HG03175 (cell line): ENCODE measurements around the gene RXRA.
"Not testable (repeated sequence)": the region's sequence is repeated elsewhere in the genome, so short reads cannot be mapped to it uniquely, and the experiment has no call there.

Experiments used
- ATAC-seq: cut with Tn5 transposase; IDR thresholded peaks from one replicate; pipeline ENCODE4 v1.9.1; 2021; ENCODE audit warnings: mild to moderate bottlenecking, moderate library complexity; ENCODE audit not compliant: unreplicated experiment

Gene RXRA

DNA sequence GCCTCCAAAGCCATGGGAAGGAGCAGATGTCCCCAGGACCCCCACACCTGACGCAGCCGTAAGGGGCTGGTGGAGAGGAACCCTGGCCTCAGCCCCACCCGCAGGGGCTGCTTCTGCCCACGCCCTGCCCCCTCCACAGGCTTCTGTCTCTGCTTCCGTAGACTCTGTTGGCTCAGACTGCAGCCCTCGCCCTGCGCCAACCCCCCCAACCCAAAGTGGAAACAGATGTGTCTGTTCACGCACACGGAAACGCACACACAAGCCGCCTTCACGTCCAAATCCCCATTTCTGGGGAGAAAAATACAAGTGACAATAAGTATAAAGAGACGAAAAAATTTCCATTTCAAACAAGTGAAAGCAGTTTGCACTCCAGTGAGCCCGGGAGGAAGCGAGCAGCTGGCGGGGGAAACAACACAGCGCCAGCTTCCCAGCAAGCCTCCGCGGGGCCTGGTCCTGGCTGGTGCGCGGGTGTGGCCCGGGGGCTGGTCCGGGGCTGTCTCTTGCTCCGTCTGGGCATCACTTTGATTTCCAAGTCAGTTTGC lies 32.6 kb upstream of the RXRA start:
- no peak for ATAC-seq

DNA sequence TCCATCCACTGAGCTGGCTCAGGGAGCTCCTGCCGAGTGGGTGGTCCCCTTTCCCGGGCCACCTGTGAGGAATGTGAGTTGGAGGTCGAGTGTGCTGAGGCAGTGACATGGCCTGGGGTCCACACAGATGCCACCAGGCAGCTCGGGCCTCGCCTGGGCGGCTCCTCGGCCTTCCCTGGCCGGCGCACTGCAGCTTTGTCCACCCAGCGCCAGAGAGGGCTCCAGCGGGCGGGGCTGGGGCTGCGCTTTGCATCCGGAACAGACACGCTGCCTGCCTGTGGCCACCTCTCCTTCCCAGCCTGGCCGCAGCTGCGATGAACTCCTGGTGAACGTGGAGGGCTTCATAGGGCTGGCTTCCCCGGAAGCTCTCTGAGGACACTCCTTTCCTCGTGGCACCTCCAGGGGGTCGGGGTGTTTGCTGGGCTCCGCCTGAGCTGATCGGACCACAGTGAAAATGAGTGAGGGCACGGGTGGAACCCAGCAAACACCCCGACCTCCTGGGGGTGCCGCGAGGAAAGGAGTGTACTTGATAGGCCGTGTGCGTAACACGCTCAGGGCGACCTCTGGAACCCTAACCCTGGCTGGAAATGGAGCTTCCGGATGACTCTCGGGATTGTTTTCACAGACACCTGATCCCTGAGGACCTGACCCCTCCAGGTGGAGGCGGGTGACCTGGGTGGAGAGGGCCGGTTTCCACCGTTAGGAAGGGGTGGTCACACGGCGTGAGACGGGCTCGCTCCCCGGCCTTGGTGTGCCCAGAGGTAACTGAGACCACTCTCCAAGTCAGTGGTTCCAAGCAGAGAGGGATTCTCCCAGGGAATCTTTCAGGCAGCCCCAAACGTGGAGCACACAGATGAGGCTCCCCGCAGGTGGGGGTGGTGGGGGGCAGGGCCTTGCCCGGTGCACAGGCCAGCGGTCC lies 31.8 kb upstream of the RXRA start:
- no peak for ATAC-seq

DNA sequence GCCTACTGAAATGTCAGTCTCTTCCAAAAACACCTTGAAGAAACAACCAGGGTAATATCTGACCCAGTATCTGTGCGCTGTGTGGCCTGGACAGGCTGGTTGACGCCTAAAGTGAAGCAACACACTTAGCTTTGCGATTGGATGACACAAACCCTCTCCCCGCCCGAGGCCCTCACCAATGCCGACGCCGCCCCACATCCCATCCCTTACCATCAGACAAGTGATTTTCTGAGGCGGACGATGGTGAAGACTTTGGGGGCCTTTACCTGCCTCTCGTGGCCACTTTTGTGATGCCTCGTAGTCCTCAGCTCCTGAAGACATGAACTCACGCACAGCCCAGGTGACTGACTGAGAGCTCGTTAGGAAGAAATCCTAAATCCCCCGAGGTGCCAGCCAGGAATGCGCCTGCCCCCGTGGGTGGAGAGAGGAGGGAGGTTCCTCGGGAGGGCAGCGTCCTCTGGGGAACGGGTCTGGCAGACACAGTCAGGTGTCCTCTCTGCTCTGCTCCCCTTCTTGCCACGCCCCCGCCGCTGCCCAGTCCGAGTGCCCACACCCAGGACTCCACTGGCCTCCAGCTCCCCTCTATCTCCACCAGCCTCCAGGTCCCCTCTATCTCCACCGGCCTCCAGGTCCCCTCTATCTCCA lies 31.0 kb upstream of the RXRA start:
- ATAC-seq: no peak

DNA sequence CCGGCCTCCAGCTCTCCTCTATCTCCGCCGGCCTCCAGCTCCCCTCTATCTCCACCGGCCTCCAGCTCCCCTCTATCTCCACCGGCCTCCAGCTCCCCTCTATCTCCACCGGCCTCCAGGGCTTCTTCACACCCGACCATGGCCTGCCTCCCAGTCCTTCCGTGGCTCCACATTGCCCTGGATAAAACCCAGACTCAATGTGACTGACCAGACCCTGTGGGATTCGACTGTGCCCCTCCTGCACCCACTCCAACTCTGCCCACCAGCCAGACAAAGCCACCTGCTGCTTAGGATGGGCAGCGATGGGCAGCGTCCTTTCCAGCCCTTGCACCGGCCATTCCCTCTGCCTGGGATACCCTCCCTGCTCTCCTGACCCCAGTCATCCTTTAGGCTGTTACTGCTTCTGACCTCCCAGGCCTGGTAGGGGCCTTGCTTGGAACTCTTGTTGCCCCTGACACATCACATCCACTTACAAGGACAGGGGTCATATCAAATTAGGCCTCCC lies 30.5 kb upstream of the RXRA start:
- no peak for ATAC-seq

DNA sequence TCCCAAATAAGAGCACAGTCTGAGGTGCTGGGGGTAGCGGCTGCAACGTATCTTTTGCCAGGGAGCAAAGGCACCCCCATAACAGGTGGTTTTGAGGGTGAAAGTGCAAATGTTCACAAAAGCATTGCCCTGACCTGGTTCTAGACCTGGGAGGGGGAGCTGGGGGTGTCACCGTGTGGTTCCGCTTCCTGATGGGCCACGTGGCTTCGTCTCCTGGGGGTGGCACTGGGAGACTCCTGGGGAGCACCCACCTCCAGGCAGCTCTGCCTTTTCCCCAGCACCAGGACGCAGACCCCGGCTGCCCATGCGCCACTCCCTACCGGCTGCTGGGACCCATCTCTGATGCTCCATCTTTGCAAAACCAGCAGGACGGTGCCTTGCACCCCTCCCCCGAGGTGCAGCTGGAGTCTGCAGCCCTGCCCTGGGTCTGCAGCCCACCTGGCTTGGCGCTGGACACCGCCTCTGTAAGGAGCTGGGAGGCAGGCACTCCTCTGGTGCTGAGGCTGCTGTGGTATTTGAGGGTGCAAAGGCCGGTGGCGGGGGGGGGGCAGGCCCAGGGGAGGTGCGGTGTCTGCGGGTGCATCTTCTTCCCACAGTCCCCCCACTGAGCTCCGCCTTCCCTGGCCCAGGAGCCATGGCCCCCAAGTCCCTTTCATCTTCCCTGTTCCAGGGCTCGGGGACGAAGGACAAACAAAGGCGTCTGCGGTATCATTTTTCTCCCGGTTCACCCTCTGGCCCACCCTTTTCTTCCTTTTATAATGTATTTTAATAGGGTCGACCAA lies 29.8 kb upstream of the RXRA start:
- no peak for ATAC-seq

DNA sequence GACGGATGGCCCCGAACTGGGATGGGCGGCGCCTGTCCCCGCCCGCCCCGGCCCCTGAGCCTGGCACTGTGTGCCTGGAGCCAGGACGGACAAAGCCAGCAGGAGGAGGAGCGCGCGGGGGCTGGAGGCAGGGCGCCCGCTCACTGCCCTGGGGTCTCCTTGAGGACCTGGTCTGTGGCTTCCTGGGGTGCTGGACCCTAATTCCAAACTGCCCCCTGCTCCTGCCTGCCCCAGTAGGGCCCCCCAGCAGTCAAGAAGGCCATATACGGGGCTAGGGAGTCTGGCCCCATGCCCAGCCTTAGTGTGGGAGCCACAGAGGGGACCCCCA lies 29.2 kb upstream of the RXRA start:
- ATAC-seq: no peak

DNA sequence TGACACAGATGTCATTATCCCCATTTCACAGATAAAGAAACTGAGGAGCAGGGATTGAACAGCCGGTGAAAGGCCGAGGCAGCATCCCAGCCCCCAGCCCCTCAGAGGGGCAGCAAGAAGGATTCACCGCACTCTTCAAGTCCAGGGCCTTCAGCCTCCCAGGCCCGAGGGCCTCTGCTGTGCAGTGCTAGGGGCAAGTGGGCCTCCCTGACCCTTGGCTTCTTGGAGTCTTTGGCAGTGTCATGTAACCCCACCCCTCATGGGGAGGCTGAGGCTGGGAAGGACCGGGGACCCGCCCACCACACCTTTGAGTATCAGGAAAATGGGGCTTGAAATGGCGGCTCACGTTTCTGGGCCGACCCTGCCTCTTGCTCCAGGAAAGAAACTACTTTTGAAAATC lies 28.7 kb upstream of the RXRA start:
- no peak for ATAC-seq

DNA sequence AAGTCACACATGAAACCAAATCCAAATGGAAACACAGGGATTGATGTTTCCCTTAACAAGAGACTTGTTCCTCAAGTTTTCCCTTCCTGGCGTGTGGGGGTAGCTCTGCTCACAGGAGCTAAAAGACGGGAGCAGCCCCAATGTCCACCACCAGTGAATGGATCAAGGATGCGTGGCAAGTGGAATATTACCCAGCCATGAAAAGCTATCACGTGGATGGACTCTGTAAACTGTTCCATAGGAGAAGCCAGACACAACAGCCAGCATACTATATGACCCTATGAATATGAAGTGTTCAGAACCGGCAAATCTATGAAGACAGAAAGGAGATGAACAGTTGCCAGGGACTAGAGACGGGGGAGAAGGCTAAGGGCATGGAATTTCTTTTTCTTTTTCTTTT lies 28.3 kb upstream of the RXRA start:
- ATAC-seq: no peak

DNA sequence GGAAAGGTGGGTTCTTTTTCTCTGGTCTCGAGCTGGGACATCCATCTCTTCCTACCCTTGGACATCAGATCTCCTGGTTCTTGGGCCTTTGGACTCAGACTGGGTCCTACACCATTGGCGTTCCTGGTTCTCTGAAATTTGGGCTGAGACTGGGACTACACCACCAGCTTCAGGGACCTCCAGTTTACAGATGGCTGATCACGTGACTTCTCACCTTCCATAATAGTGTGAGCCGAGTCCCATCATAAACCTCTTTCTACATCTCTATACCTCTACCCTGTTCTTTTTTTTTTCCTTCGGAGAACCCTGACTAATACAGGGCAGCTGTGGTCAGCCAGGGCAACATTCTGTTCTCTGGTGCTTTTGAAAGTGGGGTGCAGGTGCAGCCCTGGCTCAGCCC lies 27.2 kb upstream of the RXRA start:
- ATAC-seq: no peak

DNA sequence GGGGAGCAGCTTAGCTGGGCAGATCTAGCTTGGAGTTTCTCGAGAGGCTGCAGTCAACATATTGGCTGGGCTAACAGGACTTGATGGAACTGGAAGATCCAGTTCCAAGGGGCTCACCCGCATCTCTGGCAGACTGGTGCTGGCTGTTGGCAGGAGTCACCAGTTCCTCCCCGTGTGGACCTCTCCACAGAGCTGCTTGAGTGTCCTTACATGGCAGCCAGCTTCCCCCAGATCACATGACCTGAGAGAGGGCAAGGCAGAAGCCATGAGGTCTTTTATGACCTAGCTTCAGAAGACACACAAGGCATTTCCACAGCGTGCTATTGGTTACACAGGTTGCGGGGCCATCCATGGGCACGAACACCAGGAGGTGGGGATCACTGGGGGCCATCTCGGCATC lies 26.4 kb upstream of the RXRA start:
- ATAC-seq: no peak

DNA sequence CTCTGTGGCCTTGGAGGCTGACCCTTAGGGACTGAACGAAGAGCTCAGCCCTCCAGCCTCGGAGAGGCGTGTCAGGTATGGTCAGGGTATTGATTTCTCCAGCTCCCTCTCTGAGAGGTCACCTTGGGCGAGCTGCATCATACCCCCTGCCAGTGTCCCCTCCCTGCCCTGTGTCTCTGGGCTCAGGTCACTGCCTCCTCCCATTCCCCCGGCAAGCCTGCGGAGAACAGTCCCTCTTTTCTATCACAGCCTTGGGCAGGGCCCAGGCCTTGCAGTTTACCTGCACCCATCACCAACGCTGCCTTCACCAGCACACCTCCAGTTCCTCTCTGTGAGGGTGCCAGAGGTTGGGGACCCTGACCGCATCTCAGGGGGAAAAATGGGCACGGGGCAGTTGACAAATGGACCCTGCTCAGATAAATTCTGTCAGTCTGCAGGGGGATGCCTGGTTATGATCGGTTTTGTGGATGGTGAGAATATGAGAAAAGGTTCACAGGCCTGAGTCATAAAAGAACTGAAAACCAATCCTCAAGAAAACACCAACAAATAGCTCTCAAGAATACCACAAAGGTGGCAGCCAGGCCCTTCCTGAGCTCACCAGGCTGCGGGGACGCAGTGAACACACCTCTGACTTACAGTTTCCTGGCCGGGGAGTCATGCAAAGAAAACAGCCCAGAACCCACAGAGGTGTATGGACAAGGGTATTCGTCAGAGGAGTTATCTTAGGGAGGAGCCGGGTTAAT lies 24.7 kb upstream of the RXRA start:
- peak; percentile 82 for ATAC-seq

DNA sequence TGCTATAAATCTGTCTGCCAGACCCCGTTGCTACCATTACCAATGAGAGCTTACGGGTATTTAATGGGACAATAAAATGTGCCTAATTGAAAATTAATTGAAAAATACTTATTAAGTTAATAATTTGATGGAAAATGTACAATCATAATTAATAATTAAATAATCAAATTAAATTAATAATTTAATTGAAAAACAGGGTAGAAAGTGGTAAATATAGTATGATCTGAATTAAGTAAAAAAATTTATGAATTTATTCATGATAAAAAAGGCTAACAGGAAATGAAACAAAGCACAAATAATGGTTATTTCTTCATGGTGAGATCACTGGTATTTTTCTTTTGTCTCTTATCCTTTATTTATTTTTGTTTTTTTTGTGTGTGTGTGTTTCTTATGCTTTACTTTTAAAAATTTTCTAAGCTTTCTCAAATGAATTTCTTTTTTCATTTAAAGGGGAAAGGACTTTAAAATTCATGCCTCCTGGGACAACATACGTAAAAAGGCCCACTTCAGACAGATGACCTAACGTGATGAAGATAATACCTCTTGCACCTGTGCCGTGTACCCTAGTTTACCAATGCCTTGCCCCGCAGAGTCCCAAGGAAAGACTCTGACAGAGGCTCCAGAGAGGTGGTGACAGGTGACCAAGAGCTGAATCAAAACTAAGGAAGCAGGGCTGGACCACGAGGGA lies 24.0 kb upstream of the RXRA start:
- no peak for ATAC-seq

DNA sequence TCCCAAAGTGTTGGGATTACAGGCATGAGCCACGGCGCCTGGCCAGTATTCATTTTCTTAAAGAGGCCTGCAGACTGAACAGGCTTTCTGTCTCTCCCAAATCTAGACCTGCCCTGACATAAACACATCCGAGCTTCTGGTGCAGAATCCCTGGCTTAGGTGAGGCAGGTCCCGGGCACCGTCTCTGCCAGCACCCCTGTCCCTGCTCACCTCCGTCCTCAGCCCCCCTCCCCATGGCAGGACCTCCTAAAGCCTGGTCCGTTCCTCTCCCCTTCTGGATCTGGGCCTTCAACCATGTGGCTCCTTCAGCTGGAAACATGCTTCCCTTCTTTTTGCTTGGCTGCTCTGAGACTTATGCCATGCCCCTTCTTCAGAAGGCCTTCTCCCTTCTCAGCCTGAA lies 22.7 kb upstream of the RXRA start:
- ATAC-seq: no peak

DNA sequence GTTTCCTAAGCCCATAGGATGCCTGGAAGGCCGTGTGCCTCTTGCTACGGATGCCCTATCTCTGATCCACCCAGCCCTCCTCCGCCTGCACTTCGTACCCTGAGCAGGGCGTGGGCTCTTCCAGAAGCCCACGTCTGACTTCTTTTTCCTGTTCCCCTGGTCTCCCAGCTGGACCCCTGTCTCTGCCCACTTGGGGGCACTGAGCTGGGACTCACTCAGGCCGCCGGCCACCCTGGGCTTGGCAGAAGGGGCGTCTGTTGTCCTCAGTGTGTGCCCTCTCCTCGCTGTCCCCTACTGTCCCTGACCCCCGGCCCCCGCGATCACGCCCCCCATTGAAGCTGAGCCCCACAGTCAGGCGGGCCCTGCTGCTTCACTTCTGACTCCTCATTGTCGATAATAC lies 22.0 kb upstream of the RXRA start:
- ATAC-seq: no peak

DNA sequence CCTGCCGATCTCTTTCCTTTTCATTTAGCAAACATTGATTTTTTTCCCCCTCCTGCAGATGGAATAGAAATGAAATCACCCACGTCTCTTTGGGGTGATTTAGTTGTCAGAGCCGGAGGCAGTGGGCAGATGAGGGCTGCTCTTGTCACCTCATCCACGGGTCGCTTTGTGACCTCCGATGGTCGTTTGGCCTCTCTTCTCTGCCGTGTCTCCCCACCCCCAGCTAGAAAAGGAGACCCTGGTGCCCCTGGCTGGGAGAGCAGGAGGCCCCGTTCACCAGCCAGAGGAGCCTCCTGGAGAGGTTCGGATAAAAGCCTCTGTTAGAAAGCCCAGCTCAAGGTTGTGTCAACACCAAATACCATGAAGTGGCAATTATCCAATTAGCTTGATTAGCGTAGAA lies 21.6 kb upstream of the RXRA start:
- no peak for ATAC-seq

DNA sequence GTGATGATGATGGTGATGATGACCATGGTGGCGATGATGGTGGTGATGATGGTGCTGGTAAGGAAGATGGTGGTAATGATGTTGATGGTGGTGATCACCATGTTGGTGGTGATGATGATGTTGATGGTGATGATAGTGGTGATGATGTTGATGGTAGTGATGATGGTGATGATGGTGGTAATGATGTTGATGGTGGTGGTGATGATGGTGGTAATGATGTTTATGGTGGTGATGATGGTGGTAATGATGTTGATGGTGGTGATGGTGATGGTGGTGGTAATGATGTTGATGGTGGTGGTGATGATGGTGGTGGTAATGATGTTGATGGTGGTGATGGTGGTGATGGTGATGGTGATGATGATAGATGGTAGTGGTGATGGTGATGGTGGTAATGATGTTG lies 20.7 kb upstream of the RXRA start:
- ATAC-seq: no peak

DNA sequence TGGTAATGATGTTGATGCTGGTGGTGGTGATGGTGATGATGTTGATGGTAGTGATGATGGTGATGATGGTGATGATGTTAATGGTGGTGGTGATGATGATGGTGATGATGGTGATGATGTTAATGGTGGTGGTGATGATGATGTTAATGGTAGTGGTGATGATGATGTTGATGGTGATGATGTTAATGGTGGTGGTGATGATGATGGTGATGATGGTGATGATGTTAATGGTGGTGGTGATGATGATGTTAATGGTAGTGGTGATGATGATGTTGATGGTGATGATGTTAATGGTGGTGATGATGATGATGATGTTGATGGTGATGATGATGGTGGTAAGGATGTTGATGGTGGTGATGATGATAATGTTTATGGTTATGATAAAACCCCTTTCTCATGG lies 20.2 kb upstream of the RXRA start:
- ATAC-seq: not testable (repeated sequence)

DNA sequence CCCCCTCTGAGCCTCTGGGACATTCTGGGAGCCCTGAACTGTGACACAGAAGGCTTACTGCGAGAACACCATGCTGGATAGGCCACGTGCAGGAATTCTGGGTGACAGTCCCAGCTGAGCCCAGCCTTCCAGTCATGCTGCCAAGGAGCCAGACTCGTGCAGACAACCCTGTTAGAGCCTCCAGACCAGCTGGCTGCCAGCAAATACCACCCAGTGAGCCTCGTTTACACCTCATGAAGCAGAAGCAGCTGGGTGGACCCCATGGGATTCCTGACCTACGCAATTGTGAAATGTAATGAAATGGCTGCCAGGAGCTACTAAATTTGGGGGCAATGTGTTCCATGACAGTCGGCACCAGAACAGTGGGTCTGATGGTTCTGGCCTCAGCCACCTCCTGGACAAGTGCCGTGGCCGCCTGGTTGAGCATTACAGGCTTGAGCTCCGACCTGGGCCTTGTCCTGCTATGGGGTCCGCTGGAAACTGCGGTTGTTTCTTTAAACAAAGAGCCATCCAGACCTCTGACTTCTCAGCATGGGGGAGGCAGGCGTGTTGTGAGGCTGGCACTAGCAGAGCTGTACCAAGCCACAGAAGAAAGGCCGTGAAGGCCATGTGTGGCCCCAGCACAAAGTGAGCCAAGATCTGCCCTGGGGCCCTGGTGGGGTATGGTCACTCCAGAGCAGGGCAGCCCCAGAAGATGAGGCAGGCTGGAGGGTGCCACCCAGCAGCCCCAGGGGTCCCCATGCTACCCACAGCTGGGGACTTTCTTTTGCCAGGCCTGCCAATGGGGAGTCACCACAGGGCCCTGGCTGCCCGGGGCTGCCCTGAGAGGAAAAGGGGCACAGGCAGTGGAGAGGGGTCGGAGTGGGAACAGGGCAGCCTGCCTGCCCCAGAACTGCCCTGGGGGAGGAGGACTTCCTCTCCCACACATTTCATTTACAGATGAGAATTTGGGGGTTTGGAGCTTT lies 19.3 kb upstream of the RXRA start:
- ATAC-seq: no peak
